ENCODE measurements around the gene ATXN10.

GRCh38 chr22:45735273-45735672 is 63.6 kb downstream of the ATXN10 start:
- no peak for TF ChIP-seq CTCF (conservative IDR thresholded peaks at IDR 0.05; ENCODE audit: low read length)
- no peak for TF ChIP-seq EZH2phosphoT487 (IDR thresholded peaks at IDR 0.05; ENCODE audit: borderline replicate concordance)
